Ishikawa (cell line): ENCODE measurements around the gene PSENEN.

Experiments
- CEBPB ChIP-seq: IDR thresholded peaks from 2 replicates; pipeline ENCODE4 v1.6.1; 2012
- CREB1 ChIP-seq: IDR thresholded peaks from 2 replicates; pipeline ENCODE4 v1.6.1; 2012; ENCODE audit warnings: low read depth
- EGR1 ChIP-seq: IDR thresholded peaks from 2 replicates; pipeline ENCODE4 v1.6.1; 2012
- EP300 ChIP-seq: IDR thresholded peaks from 2 replicates; pipeline ENCODE4 v1.6.1; 2012; ENCODE audit warnings: borderline replicate concordance
- FOXM1 ChIP-seq: IDR thresholded peaks from 2 replicates; pipeline ENCODE4 v1.6.1; 2012; ENCODE audit warnings: low read depth, borderline replicate concordance
- NFIC ChIP-seq: IDR thresholded peaks from 2 replicates; pipeline ENCODE4 v1.6.1; 2012
- RAD21 ChIP-seq: IDR thresholded peaks from 2 replicates; pipeline ENCODE4 v1.6.1; 2012; ENCODE audit warnings: low read depth
- TAF1 ChIP-seq: IDR thresholded peaks from 2 replicates; pipeline ENCODE4 v1.6.1; 2012; ENCODE audit warnings: low read depth, mild to moderate bottlenecking
- TCF12 ChIP-seq: IDR thresholded peaks from 2 replicates; pipeline ENCODE4 v1.6.1; 2012; ENCODE audit warnings: low read depth
- TEAD4 ChIP-seq: IDR thresholded peaks from 2 replicates; pipeline ENCODE4 v1.6.1; 2012
- YY1 ChIP-seq: IDR thresholded peaks from 2 replicates; pipeline ENCODE4 v1.6.1; 2012; ENCODE audit warnings: low read depth
- ZBTB7A ChIP-seq: IDR thresholded peaks from 2 replicates; pipeline ENCODE4 v1.6.1; 2012; ENCODE audit warnings: low read depth
- TF ChIP-seq, protein P1 (sequence below): IDR thresholded peaks from 2 replicates; pipeline ENCODE4 v1.6.1; 2012; ENCODE audit warnings: low read depth, mild to moderate bottlenecking
- TF ChIP-seq, protein P2 (sequence below): IDR thresholded peaks from 2 replicates; pipeline ENCODE4 v1.6.1; 2012
- TF ChIP-seq, protein P3 (sequence below): IDR thresholded peaks from 2 replicates; pipeline ENCODE4 v1.6.1; 2012

The PSENEN gene

GRCh38 chr19:35739275-35740107 is 6.0 kb upstream of the PSENEN start:
- TF ChIP-seq FOXM1 (no peak), EP300 (no peak), TAF1 (no peak), NFIC (no peak), RAD21 (no peak), CREB1 (no peak), TEAD4 (no peak), CEBPB (no peak), YY1 (no peak), TCF12 (no peak), EGR1 (no peak), ZBTB7A (no peak)
- TF ChIP-seq, protein P1, sequence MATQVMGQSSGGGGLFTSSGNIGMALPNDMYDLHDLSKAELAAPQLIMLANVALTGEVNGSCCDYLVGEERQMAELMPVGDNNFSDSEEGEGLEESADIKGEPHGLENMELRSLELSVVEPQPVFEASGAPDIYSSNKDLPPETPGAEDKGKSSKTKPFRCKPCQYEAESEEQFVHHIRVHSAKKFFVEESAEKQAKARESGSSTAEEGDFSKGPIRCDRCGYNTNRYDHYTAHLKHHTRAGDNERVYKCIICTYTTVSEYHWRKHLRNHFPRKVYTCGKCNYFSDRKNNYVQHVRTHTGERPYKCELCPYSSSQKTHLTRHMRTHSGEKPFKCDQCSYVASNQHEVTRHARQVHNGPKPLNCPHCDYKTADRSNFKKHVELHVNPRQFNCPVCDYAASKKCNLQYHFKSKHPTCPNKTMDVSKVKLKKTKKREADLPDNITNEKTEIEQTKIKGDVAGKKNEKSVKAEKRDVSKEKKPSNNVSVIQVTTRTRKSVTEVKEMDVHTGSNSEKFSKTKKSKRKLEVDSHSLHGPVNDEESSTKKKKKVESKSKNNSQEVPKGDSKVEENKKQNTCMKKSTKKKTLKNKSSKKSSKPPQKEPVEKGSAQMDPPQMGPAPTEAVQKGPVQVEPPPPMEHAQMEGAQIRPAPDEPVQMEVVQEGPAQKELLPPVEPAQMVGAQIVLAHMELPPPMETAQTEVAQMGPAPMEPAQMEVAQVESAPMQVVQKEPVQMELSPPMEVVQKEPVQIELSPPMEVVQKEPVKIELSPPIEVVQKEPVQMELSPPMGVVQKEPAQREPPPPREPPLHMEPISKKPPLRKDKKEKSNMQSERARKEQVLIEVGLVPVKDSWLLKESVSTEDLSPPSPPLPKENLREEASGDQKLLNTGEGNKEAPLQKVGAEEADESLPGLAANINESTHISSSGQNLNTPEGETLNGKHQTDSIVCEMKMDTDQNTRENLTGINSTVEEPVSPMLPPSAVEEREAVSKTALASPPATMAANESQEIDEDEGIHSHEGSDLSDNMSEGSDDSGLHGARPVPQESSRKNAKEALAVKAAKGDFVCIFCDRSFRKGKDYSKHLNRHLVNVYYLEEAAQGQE: no peak
- TF ChIP-seq, protein P2, sequence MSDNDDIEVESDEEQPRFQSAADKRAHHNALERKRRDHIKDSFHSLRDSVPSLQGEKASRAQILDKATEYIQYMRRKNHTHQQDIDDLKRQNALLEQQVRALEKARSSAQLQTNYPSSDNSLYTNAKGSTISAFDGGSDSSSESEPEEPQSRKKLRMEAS: no peak
- TF ChIP-seq, protein P3, sequence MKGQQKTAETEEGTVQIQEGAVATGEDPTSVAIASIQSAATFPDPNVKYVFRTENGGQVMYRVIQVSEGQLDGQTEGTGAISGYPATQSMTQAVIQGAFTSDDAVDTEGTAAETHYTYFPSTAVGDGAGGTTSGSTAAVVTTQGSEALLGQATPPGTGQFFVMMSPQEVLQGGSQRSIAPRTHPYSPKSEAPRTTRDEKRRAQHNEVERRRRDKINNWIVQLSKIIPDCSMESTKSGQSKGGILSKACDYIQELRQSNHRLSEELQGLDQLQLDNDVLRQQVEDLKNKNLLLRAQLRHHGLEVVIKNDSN: no peak

- no peak for TF ChIP-seq EGR1
- TF ChIP-seq TCF12: no peak
- TF ChIP-seq TEAD4: no peak
- no peak for TF ChIP-seq CREB1
- TF ChIP-seq EP300: no peak
- TF ChIP-seq, protein P1: no peak
- TF ChIP-seq NFIC: no peak
Observed at GRCh38 chr19:35740108-35740422, 5.4 kb upstream of the PSENEN start.

DNA sequence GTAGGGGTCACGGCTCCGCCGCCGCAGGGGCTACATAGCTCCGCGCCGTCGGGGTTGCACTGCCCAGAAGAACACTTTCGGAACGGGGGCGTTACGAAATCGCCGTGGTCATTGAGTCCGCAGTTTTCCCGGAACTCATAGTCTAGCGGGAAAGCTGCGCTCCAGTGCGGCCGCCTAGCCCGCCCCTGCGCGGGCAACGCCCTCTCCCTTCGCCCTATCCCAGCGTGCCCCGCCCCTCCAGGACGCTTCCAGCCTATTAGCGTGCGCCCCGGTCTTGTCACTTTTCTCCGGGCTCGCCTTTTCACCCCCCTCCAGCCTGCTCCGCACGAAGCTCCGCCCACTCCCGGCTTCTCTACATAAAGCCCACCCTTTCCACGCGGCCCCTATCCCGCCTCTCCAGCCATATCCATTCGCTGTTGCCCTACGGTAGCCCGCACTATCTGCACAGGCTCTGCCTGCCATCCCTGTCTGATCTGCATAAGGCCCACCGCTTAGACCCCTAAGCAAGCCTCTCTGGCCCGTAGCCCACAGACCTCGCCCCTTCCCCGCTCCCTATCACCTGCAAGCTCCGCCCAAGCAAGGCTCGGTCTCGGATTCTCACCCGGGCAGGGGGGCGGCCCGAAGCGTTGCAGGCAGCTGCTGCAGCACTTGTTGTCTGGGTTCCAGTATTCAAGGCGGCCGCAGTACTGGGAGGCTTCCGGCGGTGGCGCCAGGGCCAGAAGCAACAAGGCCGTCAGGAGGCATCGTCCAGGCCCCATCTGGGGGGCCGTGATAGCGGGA is 4.8 kb upstream of the PSENEN start:
- TF ChIP-seq TEAD4 (peak; percentile 15; the same call in 1 of the 2 replicates), EGR1 (0 out of 2 replicates have a peak, but pooled peaks have one; percentile 27), YY1 (no peak), TAF1 (0 out of 2 replicates have a peak, but pooled peaks have one; percentile 24), CEBPB (peak; percentile 89), RAD21 (peak; percentile 9; the same call in 1 of the 2 replicates), CREB1 (no peak), ZBTB7A (peak; percentile 83; the same call in 1 of the 2 replicates), NFIC (peak; percentile 34; the same call in 1 of the 2 replicates)
- TF ChIP-seq, protein P2: peak; percentile 79

DNA sequence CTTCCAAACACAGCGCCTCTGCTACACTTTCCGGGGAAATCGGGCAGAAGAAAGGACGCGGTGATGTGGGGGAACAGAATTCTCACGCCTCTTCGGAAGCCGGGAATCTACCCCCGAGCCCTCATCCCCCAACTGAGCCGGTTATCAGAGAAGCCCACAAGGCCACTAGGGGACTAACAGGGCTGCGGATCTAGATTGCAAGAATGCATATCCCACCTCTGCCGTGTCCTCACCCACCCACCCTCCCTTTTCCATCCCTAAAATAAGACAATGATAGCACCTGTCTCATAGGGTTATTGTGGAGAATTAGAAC is 4.3 kb upstream of the PSENEN start:
- TF ChIP-seq EP300 (no peak), TAF1 (no peak), CEBPB (no peak), TCF12 (no peak), RAD21 (no peak), ZBTB7A (no peak), NFIC (no peak), YY1 (no peak), FOXM1 (no peak), CREB1 (no peak), TEAD4 (no peak)
- TF ChIP-seq, protein P2: no peak
- TF ChIP-seq, protein P3: no peak
- TF ChIP-seq, protein P1: no peak
